KOPT-K1 (cell line): ENCODE data around the gene MAP3K14.

ENCODE experiments used
- H3K27ac ChIP-seq: fragments of 200-600 bp; sonication (generic); 2 replicates; pipeline ENCODE4 v1.5.1; 2016; ENCODE audit warnings: antibody characterized with exemption, mild to moderate bottlenecking, low read depth, low read length; ENCODE audit not compliant: poor library complexity, severe bottlenecking
- H3K36me3 ChIP-seq: fragments of 200-600 bp; sonication (generic); 2 replicates; pipeline ENCODE4 v1.5.1; 2017; ENCODE audit warnings: antibody characterized with exemption, mild to moderate bottlenecking, low read length, moderate library complexity; ENCODE audit not compliant: insufficient read depth
- H3K9me3 ChIP-seq: fragments of 200-600 bp; sonication (generic); 2 replicates; pipeline ENCODE4 v1.5.1; 2017; ENCODE audit warnings: antibody characterized with exemption, low read length, mild to moderate bottlenecking; ENCODE audit not compliant: insufficient read depth, poor library complexity, severe bottlenecking

Gene MAP3K14

GRCh38 chr17:45228763-45229539, 87.9 kb downstream of the MAP3K14 start:
- Histone ChIP-seq H3K9me3 (no peaks in the 10 kb centered on the region), H3K36me3 (peaks cover 30% of the 10 kb centered on the region), H3K27ac (peak overlapping the region; percentile 98)

DNA sequence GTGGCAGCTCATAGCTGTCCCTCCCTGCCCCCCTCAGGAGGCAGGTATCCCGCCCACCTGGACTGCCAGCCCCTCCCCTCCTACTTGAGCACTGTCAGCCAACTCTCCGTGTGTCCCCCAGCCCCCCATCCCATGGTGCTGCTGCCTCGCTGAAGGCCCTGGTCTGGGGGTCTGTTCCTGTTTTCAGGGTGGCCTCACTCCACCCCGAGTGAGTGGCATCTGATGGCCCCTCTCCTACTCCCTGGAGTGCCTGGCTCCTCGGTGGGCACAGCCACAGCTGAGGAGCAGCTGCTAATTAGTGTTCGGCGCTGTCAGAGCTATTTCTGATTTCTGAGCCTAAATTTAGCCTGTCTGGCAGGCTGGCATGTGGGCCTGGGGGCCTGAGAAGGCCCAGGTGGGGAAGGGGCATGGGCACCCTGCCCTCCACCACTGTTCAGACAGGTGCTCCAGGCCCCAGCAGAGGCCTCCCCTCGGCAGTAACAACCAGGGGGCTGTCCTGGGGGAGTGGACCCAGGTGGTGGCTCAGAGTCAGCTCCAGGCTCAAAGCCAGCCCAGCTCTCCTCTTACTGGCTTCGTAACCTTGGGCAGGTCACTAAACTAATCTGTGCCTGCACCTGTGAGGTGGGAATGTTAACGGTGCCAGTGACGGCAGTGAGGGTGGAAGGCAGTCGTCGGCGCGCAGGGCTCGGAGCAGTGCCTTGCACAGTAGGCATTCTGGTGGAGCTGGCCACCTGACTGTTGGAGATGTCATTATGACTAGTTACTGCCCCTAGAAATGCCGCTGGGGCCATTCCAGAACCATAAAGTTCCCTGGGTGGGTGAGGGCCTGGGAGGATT, 88.7 kb downstream of the MAP3K14 start:
- H3K9me3 ChIP-seq, result no peaks in the 10 kb centered on the region
- peaks cover 21% of the 10 kb centered on the region for H3K36me3 ChIP-seq
- peak overlapping the region; percentile 98 for H3K27ac ChIP-seq

DNA sequence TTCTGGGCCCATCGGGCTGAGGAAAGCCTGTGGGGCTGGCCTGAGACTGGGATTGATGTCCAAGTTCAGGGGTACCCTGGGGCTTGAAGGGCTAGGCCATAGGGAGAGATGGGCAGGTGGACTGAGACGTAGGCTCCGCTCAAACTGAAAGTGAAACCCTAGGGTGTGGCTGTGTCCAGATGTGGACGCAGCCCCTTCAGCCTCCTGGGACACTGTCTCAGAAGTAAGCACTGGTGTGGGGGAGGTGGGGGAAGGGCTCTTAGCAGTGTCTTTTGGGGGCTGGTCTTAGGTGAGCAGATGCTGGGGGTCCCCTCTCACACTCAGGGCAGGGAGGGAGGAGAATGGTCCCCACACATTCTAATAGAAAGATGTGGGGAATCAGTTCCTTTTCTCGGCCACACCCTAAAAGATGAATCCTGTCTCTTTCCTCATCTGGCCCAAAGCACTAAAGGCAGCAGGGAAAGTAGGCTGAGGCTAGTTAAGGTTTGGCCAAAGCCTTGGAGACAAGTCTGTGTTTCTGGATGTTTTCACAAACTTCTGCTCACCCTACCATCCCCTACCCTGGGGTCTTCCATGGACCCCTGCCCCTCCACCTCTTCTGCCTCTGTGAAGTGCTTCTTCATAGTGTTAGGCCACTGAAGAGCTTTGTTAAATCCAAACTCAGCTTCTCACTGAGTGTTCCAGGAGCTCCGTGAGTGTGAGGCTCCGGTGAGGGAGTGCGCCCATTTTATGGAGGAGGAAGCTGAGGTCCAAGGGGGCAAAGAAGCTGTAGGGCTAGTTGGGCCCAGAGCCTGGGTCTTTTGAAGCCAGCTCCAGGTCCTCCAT, 89.5 kb downstream of the MAP3K14 start:
- Histone ChIP-seq H3K9me3 (no peaks in the 10 kb centered on the region), H3K36me3 (peaks cover 13% of the 10 kb centered on the region; the same call in 1 of the 2 replicates), H3K27ac (peak overlapping the region; percentile 98)

DNA sequence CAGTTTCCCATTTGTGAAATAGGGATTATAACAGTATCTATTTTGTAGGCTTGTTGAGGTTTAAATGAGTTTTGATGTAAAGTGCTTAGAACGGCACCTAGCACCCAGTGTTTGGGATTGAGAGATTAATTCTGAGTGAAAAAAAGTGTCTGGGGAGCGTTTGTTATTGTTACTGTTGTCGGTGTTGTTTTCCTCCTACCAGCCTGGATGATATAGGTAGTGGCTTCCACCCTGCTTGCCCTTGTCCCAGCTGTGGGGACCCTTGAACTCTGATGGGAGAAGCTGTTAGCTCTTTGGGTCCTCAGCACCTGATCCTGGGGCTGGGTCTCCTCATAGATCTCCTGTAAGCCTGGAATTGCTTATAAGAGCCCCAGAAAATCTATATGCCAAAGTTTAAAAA, 90.2 kb downstream of the MAP3K14 start:
- Histone ChIP-seq H3K9me3 (no peaks in the 10 kb centered on the region), H3K36me3 (peaks cover 7% of the 10 kb centered on the region; the same call in 1 of the 2 replicates), H3K27ac (peak overlapping the region; percentile 98)

DNA sequence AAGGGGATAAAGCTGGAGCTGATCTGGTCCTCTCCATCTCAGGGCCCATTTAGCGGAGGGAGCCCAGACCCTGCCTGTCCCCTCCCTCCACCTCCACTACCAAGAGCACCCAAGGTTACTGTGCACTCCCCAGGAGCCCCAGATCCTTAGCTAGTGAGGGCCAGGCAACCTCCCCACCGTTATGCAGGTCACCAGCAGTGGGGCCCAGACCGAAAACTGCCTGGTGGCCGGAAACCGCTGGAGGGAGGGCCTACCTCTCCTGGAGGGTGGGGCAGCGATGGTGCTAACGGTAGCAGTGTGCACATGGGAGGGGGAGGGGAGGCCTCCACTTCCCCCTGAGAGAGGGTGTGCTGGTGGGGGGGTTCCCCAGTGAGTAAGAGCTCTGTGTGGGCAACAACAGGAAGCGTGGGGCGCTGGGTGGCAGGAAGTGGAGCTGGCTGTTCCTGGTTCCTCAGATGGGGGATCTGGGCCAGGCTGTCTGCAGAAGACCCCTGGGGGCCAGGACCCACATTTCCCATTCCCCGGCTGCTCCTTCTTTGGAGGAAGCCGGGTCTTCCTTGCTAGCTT, 90.8 kb downstream of the MAP3K14 start:
- Histone ChIP-seq H3K9me3 (no peaks in the 10 kb centered on the region), H3K36me3 (peaks cover 7% of the 10 kb centered on the region; the same call in 1 of the 2 replicates), H3K27ac (peak overlapping the region; percentile 98)

- Histone ChIP-seq H3K27ac (peak overlapping the region; percentile 98), H3K9me3 (no peaks in the 10 kb centered on the region), H3K36me3 (0 out of 2 replicates have a peak, but pooled peaks cover under 1% of the 10 kb centered on the region)
Measured at GRCh38 chr17:45225051-45225700, 91.6 kb downstream of the MAP3K14 start.

DNA sequence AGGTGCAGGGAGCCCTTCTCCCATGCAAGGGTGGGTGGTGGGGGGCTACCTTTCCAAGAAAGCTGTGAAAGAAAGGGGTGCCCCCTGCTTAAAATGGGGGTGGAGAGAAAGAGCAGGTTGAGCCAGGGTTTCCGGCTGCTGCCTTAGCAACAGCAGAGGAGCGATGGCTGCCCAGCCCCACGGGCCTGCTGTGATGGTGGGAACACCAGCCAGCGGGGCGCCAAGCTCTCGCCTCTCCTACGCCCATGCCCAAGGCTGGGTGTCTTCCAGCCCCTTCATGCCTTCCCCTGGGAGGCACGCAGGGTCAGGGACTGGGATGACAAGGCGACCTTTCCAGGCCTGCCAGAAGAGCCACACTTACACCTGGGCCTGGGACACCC, 92.2 kb downstream of the MAP3K14 start:
- no peaks in the 10 kb centered on the region for H3K9me3 ChIP-seq
- peak overlapping the region; percentile 98 for H3K27ac ChIP-seq
- H3K36me3 ChIP-seq, result no peaks in the 10 kb centered on the region

DNA sequence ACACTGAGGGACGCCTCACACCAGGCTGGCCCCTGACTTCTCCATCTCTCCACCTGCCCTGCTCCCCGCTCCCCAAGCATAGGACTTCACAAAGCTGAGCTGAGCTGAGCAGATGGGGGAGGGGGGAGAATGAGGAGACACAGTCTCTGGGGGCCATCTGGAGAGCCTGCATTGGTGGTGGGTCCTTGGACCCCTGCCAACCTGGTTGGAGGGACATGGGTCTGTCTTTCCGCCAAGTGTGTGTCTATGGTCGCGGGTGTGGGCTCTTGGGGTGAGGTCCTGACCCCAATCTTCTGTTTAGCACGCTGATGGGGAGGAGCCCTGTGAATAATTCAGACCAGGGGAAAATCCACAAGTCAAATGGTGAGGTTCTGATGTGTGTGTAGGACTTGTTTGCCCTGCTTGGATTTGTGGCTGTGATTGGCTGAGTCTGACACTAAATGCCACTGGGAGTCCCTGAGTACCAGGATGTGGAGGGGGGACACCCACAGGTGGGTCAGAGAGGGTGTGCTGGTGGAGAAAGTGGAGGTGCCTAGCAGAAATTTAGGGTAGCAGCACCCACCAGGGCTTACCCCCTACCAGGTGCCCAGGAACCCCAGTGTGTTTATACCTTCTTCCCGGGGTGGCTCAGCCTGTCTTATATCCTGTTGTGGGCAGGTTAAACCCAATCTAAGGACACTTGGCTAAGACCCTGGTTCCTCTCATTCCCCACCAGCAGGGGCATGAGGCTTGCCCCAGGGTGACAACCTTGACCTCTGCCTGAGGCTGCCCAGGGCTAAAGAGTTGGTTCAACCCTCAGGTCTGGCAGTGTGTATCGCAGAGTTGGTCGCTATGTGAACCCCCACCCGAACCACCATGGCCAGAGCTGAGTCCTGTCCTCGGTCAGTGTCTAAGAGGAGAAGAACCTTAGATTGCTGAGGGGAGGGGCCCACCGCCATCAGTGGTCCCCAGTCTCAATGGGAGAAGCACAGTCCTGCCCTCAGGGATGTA, 93.0 kb downstream of the MAP3K14 start:
- Histone ChIP-seq H3K9me3 (no peaks in the 10 kb centered on the region), H3K27ac (peak overlapping the region; percentile 98), H3K36me3 (no peaks in the 10 kb centered on the region)

DNA sequence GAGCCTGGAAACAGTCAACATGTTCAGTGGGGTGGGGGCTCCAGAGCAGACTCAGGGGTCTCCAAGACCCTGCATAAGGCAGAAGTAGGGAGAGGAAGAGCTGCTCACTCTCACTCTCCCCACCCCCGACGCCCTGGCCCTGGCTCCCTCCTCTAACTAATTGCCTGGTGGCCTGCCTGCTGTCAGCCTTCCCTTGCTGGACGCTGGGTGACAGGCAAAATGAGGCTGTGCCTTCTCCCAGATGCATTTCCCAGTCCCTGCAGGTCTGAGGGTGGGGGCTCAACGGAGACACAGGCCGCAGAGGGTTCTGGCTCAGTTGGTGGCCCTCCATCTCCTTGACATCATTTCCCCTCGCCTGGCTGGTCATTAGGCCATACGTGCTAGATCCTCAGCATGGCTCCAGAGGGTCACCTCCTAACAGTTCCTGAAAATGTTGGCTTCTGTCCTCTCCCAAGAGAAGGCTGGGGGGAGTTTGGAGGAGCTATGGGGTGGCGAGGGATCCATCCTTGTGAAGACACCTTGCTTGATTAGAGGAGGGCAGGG, 93.8 kb downstream of the MAP3K14 start:
- Histone ChIP-seq H3K27ac (peak overlapping the region; percentile 98), H3K36me3 (no peaks in the 10 kb centered on the region), H3K9me3 (no peaks in the 10 kb centered on the region)

DNA sequence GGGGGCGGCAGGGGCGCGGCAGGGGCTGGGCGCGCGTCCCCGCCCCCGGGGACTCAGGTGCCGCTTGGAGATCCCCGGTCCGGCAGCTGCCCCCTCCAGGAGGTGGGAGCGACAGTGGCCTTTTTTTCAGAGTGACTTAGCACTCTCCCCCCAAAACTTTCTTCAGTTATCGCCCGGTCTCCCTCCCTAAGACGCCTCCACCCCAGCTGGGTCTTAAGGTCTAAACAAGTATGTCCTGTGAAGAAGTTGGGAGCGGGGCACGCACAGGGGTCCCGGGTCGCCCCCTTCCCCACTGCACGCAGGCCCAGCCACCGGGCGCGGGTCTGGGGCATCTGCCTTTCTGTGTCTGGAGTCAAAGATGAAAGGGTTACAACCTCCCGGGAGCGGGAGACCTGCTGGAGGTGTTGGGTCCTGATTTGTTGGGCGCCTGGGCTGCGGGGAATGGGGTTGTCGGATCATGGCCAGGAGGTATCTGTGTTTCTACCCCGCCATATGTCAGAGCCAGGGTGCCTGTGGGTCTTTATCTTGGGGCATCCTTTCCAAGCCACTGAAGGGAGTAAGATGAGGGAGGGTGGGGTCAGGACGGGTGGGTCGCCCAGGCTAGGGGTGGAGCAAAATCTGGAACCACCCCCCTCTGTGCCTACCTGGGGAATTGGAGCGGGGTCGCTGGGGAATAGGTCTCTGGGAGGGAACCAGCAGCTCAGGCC, 94.4 kb downstream of the MAP3K14 start:
- Histone ChIP-seq H3K9me3 (no peaks in the 10 kb centered on the region), H3K36me3 (no peaks in the 10 kb centered on the region), H3K27ac (peak overlapping the region; percentile 98)

- H3K9me3 ChIP-seq, result no peaks in the 10 kb centered on the region
- H3K27ac ChIP-seq, result peak overlapping the region; percentile 98
- 0 out of 2 replicates have a peak, but pooled peaks cover 4% of the 10 kb centered on the region for H3K36me3 ChIP-seq
Measured at GRCh38 chr17:45222014-45222288, 94.9 kb downstream of the MAP3K14 start.

DNA sequence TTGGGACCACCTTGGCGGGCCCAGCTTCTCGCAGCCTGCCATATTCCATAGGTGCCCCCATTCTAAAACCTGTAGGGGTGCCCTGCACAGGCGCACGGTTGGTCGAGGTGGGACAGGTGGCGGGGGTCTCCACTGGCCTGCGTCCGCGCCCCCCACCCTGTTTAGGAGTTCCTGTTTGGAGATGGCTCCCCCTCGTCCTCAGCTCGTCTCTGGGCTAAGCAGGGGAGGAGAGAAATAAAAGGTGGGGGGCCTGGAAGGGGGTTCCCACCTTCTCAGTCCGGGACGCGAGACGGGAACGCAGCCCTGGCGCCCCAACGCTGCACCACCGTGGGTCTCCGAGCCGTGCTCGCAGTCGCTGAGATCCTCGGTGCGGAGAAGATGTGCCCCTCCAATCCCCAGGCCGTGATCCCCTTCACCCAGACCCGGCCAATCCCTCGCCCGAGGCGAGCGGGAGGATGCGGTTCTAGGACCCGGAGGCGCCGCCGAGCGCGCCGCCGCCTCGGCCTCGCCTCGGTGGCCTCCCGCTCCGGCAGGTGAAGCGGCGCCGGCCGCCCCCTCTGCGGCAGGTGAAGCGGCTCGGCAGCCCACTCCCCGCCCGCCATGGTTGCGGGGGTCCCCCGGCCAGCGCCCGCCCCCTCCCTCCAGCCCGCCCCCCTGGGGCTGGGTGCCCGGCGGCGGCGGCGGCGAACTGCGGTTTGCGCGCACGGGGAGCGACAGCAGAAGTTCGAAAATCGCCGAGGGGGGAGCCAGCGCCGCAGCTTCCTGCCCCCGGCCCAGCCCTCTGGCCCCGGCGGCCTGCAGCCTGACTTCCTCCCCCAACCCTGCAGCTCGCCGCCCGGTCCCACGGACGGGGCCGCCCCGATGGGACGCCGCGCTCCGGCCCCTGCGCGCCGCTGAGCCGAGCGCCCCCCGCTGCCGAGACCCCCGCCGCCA, 95.5 kb downstream of the MAP3K14 start, which contains the start of gene FMNL1:
FMNL1 (plus strand) TSS at position 805 of the 933 bp plus-strand sequence. CDS start 240 bp downstream, outside the sequence.
- Histone ChIP-seq H3K27ac (peak within 1 kb of the TSS; percentile 98), H3K9me3 (no peaks in the 10 kb centered on the region), H3K36me3 (peaks cover 10% of the 10 kb centered on the region; the same call in 1 of the 2 replicates)
